H1 (cell line): ENCODE measurements around the gene SLC41A1. TPM values are rescaled to one million over a fixed set of nuclear protein-coding genes. Genes with fewer than 3 reads are reported as not detected.

Experiments
- EZH2 ChIP-seq: fragments of 200-600 bp; sonication (generic); IDR thresholded peaks from 2 replicates; pipeline ENCODE4 v1.7.1; 2012; ENCODE audit warnings: low read depth, mild to moderate bottlenecking, moderate library complexity, low read length, inconsistent platforms; ENCODE audit not compliant: severe bottlenecking
- FOSL1 ChIP-seq: IDR thresholded peaks from 2 replicates; pipeline ENCODE4 v1.6.1; 2011; ENCODE audit warnings: mild to moderate bottlenecking, low read depth, low read length, moderate library complexity; ENCODE audit not compliant: insufficient read depth
- HDAC6 ChIP-seq: IDR thresholded peaks from one replicate; pipeline ENCODE4 v1.7.1; 2012; ENCODE audit warnings: low read depth, mild to moderate bottlenecking, inconsistent platforms, low read length, moderate library complexity
- NRF1 ChIP-seq: IDR thresholded peaks from 2 replicates; pipeline ENCODE4 v1.6.1; 2011; ENCODE audit warnings: mild to moderate bottlenecking, low read depth, low read length, improper control_type of control experiment
- PHF8 ChIP-seq: fragments of 200-600 bp; sonication (generic); conservative IDR thresholded peaks from 2 replicates; pipeline ENCODE4 v1.7.1; 2012; ENCODE audit warnings: low read depth, mild to moderate bottlenecking, inconsistent platforms, low read length, moderate library complexity
- SP1 ChIP-seq: IDR thresholded peaks from 2 replicates; pipeline ENCODE4 v1.6.1; 2011; ENCODE audit warnings: low read depth, low read length
- SP2 ChIP-seq: IDR thresholded peaks from 2 replicates; pipeline ENCODE4 v1.6.1; 2012; ENCODE audit warnings: mild to moderate bottlenecking, low read length, inconsistent platforms
- polyA plus RNA-seq, 7 experiments: library from polyadenylated mRNA; depleted of rRNA in 3 of 7; stranded (reverse) in 5 of 7; unstranded in 2 of 7; fragments of >200 nt in 5 of 7; fragments of 200-250 nt in 2 of 7; gene quantifications; 1 replicate in 5 of 7; 2 replicates in 1 of 7; 4 replicates in 1 of 7; pipeline versions ENCODE4 v1.2.1 to v1.2.3, GENCODE V29; 2011 to 2013; ENCODE audit warnings: missing spikeins in 2 of 7, mixed read lengths in 2 of 7
- total RNA-seq: library from RNA; stranded (reverse); fragmentation: NEBNext Ultra II Directional; extraction: Animal tissue kit (Norgen Biotek cat#: 25700); gene quantifications from 2 replicates; pipeline ENCODE4 v1.2.1, GENCODE V29; 2021
- TF ChIP-seq, protein P1 (sequence below): fragments of 300-600 bp; sonication (generic); IDR thresholded peaks from 2 replicates; pipeline ENCODE4 v1.7.1; 2012; ENCODE audit warnings: low read length, moderate library complexity, mild to moderate bottlenecking, inconsistent platforms; ENCODE audit not compliant: insufficient replicate concordance
- TF ChIP-seq, protein P2 (sequence below), 3 experiments: IDR thresholded peaks; 1 replicate in 2 of 3; 2 replicates in 1 of 3; pipeline versions ENCODE4 v1.5.1 to v1.6.1; 2011; ENCODE audit warnings: low read length in 3 of 3, mild to moderate bottlenecking in 3 of 3, inconsistent platforms in 2 of 3, low read depth in 1 of 3, moderate library complexity in 1 of 3; ENCODE audit not compliant: insufficient read depth in 1 of 3; ENCODE audit errors: control extremely low read depth in 1 of 3

SLC41A1 gene
- total and polyA plus RNA-seq, 2 of the 8 experiments (the other 6 are each of a cell fraction or from before 2014, with no cell fraction given) = 41.2 to 42.3 TPM

DNA sequence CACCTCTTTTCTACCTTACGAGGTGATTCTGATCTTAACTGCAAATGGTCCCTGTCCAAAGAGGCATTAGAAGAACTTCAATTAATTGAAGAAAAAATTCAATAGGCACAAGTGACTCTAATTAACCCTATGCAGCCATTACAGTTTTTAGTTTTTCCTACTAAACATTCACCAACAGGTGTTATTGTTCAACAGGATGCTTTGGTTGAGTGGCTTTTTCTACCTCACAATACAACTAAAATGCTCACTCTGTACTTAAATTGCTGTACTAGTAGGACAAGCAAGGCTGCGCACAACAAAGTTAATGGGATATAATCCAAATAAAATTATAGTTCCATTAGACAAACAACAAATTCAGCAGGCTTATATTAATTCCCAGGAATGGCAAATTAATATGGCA, 48.5 kb upstream of the SLC41A1 start (continued):
- TF ChIP-seq, protein P1, sequence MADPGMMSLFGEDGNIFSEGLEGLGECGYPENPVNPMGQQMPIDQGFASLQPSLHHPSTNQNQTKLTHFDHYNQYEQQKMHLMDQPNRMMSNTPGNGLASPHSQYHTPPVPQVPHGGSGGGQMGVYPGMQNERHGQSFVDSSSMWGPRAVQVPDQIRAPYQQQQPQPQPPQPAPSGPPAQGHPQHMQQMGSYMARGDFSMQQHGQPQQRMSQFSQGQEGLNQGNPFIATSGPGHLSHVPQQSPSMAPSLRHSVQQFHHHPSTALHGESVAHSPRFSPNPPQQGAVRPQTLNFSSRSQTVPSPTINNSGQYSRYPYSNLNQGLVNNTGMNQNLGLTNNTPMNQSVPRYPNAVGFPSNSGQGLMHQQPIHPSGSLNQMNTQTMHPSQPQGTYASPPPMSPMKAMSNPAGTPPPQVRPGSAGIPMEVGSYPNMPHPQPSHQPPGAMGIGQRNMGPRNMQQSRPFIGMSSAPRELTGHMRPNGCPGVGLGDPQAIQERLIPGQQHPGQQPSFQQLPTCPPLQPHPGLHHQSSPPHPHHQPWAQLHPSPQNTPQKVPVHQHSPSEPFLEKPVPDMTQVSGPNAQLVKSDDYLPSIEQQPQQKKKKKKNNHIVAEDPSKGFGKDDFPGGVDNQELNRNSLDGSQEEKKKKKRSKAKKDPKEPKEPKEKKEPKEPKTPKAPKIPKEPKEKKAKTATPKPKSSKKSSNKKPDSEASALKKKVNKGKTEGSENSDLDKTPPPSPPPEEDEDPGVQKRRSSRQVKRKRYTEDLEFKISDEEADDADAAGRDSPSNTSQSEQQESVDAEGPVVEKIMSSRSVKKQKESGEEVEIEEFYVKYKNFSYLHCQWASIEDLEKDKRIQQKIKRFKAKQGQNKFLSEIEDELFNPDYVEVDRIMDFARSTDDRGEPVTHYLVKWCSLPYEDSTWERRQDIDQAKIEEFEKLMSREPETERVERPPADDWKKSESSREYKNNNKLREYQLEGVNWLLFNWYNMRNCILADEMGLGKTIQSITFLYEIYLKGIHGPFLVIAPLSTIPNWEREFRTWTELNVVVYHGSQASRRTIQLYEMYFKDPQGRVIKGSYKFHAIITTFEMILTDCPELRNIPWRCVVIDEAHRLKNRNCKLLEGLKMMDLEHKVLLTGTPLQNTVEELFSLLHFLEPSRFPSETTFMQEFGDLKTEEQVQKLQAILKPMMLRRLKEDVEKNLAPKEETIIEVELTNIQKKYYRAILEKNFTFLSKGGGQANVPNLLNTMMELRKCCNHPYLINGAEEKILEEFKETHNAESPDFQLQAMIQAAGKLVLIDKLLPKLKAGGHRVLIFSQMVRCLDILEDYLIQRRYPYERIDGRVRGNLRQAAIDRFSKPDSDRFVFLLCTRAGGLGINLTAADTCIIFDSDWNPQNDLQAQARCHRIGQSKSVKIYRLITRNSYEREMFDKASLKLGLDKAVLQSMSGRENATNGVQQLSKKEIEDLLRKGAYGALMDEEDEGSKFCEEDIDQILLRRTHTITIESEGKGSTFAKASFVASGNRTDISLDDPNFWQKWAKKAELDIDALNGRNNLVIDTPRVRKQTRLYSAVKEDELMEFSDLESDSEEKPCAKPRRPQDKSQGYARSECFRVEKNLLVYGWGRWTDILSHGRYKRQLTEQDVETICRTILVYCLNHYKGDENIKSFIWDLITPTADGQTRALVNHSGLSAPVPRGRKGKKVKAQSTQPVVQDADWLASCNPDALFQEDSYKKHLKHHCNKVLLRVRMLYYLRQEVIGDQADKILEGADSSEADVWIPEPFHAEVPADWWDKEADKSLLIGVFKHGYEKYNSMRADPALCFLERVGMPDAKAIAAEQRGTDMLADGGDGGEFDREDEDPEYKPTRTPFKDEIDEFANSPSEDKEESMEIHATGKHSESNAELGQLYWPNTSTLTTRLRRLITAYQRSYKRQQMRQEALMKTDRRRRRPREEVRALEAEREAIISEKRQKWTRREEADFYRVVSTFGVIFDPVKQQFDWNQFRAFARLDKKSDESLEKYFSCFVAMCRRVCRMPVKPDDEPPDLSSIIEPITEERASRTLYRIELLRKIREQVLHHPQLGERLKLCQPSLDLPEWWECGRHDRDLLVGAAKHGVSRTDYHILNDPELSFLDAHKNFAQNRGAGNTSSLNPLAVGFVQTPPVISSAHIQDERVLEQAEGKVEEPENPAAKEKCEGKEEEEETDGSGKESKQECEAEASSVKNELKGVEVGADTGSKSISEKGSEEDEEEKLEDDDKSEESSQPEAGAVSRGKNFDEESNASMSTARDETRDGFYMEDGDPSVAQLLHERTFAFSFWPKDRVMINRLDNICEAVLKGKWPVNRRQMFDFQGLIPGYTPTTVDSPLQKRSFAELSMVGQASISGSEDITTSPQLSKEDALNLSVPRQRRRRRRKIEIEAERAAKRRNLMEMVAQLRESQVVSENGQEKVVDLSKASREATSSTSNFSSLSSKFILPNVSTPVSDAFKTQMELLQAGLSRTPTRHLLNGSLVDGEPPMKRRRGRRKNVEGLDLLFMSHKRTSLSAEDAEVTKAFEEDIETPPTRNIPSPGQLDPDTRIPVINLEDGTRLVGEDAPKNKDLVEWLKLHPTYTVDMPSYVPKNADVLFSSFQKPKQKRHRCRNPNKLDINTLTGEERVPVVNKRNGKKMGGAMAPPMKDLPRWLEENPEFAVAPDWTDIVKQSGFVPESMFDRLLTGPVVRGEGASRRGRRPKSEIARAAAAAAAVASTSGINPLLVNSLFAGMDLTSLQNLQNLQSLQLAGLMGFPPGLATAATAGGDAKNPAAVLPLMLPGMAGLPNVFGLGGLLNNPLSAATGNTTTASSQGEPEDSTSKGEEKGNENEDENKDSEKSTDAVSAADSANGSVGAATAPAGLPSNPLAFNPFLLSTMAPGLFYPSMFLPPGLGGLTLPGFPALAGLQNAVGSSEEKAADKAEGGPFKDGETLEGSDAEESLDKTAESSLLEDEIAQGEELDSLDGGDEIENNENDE = no peak
- TF ChIP-seq SP1 (no peak), HDAC6 (no peak), FOSL1 (no peak), SP2 (no peak), PHF8 (no peak), EZH2 (no peak), NRF1 (no peak)
- TF ChIP-seq, protein P2, sequence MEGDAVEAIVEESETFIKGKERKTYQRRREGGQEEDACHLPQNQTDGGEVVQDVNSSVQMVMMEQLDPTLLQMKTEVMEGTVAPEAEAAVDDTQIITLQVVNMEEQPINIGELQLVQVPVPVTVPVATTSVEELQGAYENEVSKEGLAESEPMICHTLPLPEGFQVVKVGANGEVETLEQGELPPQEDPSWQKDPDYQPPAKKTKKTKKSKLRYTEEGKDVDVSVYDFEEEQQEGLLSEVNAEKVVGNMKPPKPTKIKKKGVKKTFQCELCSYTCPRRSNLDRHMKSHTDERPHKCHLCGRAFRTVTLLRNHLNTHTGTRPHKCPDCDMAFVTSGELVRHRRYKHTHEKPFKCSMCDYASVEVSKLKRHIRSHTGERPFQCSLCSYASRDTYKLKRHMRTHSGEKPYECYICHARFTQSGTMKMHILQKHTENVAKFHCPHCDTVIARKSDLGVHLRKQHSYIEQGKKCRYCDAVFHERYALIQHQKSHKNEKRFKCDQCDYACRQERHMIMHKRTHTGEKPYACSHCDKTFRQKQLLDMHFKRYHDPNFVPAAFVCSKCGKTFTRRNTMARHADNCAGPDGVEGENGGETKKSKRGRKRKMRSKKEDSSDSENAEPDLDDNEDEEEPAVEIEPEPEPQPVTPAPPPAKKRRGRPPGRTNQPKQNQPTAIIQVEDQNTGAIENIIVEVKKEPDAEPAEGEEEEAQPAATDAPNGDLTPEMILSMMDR (IDR thresholded peaks at IDR 0.05; ENCODE audit: control extremely low read depth in 1 of 3, insufficient read depth in 1 of 3, low read depth in 1 of 3, low read length in 3 of 3) = no peak
